ENCODE results near the gene SPCS1. TPM values are rescaled to one million over a fixed set of nuclear protein-coding genes. Genes with fewer than 3 reads are reported as not detected.
"Not testable (repeated sequence)": the region's sequence is repeated elsewhere in the genome, so short reads cannot be mapped to it uniquely, and the experiment has no call there.

Gene SPCS1
- total RNA-seq, 1 experiment from 2014 or later, result 93.2 TPM

DNA sequence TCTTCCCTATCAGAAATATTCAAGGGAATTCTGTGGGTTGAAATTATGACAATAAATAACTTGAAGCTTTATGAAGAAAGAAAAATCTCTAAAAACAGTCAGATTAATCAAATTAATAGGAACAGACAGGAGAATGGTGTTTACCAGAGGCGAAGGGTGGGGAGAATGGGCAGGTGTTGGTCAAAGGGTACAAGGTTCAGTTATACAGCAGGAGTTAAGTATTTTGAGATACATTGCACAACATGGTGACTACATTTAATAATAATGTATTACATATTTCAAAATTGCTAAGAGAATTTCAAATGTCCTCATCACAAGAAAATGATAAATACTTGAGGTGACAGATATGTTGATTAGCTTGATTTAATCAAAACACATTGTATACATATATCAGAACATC lies 18.6 kb downstream of the SPCS1 start:
- ATAC-seq (no peak), DNase-seq (ENCODE audit: low read depth, low spot score) (no peak)
- Histone ChIP-seq H3K9me3 (ENCODE audit: control insufficient read depth, insufficient read depth, low read depth, low read length) (no peaks in the 10 kb centered on the region), H3K27me3 (ENCODE audit: control insufficient read depth, insufficient read depth, low read length) (no peaks in the 10 kb centered on the region), H3K4me1 (ENCODE audit: control insufficient read depth, insufficient read depth, low read length) (no peaks in the 10 kb centered on the region), H3K4me3 (ENCODE audit: low read depth in 2 of 2, low read length in 2 of 2) (no peak overlapping the region), H3K27ac (ENCODE audit: low read length) (no peak overlapping the region), H3K36me3 (ENCODE audit: control insufficient read depth, insufficient read depth, low read length) (no peaks in the 10 kb centered on the region)
- TF ChIP-seq, protein P1, sequence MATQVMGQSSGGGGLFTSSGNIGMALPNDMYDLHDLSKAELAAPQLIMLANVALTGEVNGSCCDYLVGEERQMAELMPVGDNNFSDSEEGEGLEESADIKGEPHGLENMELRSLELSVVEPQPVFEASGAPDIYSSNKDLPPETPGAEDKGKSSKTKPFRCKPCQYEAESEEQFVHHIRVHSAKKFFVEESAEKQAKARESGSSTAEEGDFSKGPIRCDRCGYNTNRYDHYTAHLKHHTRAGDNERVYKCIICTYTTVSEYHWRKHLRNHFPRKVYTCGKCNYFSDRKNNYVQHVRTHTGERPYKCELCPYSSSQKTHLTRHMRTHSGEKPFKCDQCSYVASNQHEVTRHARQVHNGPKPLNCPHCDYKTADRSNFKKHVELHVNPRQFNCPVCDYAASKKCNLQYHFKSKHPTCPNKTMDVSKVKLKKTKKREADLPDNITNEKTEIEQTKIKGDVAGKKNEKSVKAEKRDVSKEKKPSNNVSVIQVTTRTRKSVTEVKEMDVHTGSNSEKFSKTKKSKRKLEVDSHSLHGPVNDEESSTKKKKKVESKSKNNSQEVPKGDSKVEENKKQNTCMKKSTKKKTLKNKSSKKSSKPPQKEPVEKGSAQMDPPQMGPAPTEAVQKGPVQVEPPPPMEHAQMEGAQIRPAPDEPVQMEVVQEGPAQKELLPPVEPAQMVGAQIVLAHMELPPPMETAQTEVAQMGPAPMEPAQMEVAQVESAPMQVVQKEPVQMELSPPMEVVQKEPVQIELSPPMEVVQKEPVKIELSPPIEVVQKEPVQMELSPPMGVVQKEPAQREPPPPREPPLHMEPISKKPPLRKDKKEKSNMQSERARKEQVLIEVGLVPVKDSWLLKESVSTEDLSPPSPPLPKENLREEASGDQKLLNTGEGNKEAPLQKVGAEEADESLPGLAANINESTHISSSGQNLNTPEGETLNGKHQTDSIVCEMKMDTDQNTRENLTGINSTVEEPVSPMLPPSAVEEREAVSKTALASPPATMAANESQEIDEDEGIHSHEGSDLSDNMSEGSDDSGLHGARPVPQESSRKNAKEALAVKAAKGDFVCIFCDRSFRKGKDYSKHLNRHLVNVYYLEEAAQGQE (IDR thresholded peaks at IDR 0.05; ENCODE audit: insufficient read depth in 1 of 2, low read depth in 2 of 2, low read length in 1 of 2), result no peak
- no peak for TF ChIP-seq SIN3A (IDR thresholded peaks at IDR 0.05; ENCODE audit: borderline replicate concordance, insufficient read depth, low read depth, low read length)
- no peak for TF ChIP-seq TCF7L2 (IDR thresholded peaks at IDR 0.05; ENCODE audit: low read depth, low read length)
- TF ChIP-seq POLR2AphosphoS5 (IDR thresholded peaks at IDR 0.05; ENCODE audit: low read depth, low read length), result no peak
- TF ChIP-seq, protein P2, sequence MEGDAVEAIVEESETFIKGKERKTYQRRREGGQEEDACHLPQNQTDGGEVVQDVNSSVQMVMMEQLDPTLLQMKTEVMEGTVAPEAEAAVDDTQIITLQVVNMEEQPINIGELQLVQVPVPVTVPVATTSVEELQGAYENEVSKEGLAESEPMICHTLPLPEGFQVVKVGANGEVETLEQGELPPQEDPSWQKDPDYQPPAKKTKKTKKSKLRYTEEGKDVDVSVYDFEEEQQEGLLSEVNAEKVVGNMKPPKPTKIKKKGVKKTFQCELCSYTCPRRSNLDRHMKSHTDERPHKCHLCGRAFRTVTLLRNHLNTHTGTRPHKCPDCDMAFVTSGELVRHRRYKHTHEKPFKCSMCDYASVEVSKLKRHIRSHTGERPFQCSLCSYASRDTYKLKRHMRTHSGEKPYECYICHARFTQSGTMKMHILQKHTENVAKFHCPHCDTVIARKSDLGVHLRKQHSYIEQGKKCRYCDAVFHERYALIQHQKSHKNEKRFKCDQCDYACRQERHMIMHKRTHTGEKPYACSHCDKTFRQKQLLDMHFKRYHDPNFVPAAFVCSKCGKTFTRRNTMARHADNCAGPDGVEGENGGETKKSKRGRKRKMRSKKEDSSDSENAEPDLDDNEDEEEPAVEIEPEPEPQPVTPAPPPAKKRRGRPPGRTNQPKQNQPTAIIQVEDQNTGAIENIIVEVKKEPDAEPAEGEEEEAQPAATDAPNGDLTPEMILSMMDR (IDR thresholded peaks at IDR 0.05), result no peak
- intact Hi-C loops (cut with micrococcal nuclease; ENCODE audit: unreplicated experiment), result no loop called here
- in situ Hi-C loops (cut with HindIII; ENCODE audit: low pct_unique_long_range_greater_than_20kb, low sequenced_read_pairs), result no loop called here
- CTCF ChIA-PET, result no interaction called here
- POLR2A ChIA-PET, result no interaction called here
- BruUV-seq (replicated peaks), result no TSS peak

DNA sequence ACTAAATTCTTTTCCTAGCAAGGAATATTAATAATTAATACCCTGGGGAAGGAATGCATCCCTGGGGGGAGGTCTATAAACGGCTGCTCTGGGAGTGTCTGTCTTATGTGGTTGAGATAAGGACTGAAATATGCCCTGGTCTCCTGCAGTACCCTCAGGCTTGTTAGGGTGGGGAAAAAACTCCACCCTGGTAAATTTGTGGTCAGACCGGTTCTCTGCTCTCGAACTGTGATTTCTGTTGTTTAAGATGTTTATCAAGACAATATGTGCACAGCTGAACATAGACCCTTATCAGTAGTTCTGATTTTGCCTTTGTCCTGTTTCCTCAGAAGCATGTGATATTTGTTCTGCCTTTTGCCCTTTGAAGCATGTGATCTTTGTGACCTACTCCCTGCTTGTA lies 22.8 kb downstream of the SPCS1 start:
- intact Hi-C loops (cut with micrococcal nuclease; ENCODE audit: unreplicated experiment); H3K27me3 ChIP-seq (ENCODE audit: control insufficient read depth, insufficient read depth, low read length); H3K27ac ChIP-seq (ENCODE audit: low read length); H3K4me1 ChIP-seq (ENCODE audit: control insufficient read depth, insufficient read depth, low read length); CTCF ChIA-PET; ATAC-seq; H3K9me3 ChIP-seq (ENCODE audit: control insufficient read depth, insufficient read depth, low read depth, low read length); POLR2A ChIA-PET; H3K36me3 ChIP-seq (ENCODE audit: control insufficient read depth, insufficient read depth, low read length); H3K4me3 ChIP-seq (ENCODE audit: low read depth in 2 of 2, low read length in 2 of 2); BruUV-seq (replicated peaks); in situ Hi-C loops (cut with HindIII; ENCODE audit: low pct_unique_long_range_greater_than_20kb, low sequenced_read_pairs); DNase-seq (ENCODE audit: low read depth, low spot score): not testable (repeated sequence)

DNA sequence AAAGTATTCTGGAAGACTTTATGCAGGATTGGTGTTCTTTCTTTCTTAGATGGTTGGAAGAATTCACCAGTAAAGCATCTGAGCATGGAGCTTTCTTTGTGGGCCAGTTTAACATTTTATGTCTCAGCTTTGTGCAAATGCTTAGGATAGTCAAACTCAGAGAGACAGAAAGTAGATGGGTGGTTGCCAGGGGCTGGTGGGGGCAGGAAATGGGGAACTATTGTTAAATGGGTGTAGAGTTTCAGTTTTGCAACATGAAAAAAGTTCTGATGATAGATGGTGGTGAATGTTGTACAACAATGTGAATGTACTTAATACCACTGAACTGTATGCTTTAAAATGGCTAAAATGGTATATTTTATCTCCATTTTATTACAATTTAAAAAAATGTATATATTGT lies 24.8 kb downstream of the SPCS1 start:
- H3K27me3 ChIP-seq (ENCODE audit: control insufficient read depth, insufficient read depth, low read length), result no peaks in the 10 kb centered on the region
- ChIA-PET CTCF (no interaction called here), POLR2A (no interaction called here)
- in situ Hi-C loops (cut with HindIII; ENCODE audit: low pct_unique_long_range_greater_than_20kb, low sequenced_read_pairs), result no loop called here
- no peak overlapping the region for H3K4me3 ChIP-seq (ENCODE audit: low read depth in 2 of 2, low read length in 2 of 2)
- H3K27ac ChIP-seq (ENCODE audit: low read length), result no peak overlapping the region
- no peaks in the 10 kb centered on the region for H3K4me1 ChIP-seq (ENCODE audit: control insufficient read depth, insufficient read depth, low read length)
- ATAC-seq (no peak), DNase-seq (ENCODE audit: low read depth, low spot score) (no peak)
- H3K9me3 ChIP-seq (ENCODE audit: control insufficient read depth, insufficient read depth, low read depth, low read length), result peaks cover 7% of the 10 kb centered on the region; the same call in 1 of the 2 replicates
- no TSS peak for BruUV-seq (replicated peaks)
- intact Hi-C loops (cut with micrococcal nuclease; ENCODE audit: unreplicated experiment), result no loop called here
- TF ChIP-seq, protein P2 (IDR thresholded peaks at IDR 0.05), result no peak
- TF ChIP-seq TCF7L2 (IDR thresholded peaks at IDR 0.05; ENCODE audit: low read depth, low read length), result no peak
- TF ChIP-seq, protein P1 (IDR thresholded peaks at IDR 0.05; ENCODE audit: insufficient read depth in 1 of 2, low read depth in 2 of 2, low read length in 1 of 2), result no peak
- peaks cover 7% of the 10 kb centered on the region; the same call in 1 of the 2 replicates for H3K36me3 ChIP-seq (ENCODE audit: control insufficient read depth, insufficient read depth, low read length)
